Measurements from ENCODE around the gene ADAMTS1.

GRCh38 chr21:26849428-26850115, 4.4 kb upstream of the ADAMTS1 start:
- no peak for TF ChIP-seq EP300 (IDR thresholded peaks at IDR 0.05)
- peak; percentile 37 to 63 (median 41) for TF ChIP-seq CTCF (IDR thresholded peaks at IDR 0.05)
- TF ChIP-seq POLR2A (IDR thresholded peaks at IDR 0.05): no peak
